H9 (cell line): Measurements from ENCODE around the gene SEZ6. TPM values are rescaled to one million over a fixed set of nuclear protein-coding genes. Genes with fewer than 3 reads are reported as not detected.

Experiments used
- DNase-seq: peaks from one replicate; pipeline ENCODE4 v3.0.0-alpha.2; 2017
- H2AFZ ChIP-seq: one replicate; pipeline ENCODE4 v1.6.1; 2013; ENCODE audit warnings: mild to moderate bottlenecking, low read length, control low read depth, moderate library complexity
- H2AK5ac ChIP-seq: 2 replicates; pipeline ENCODE4 v1.6.1; 2013; ENCODE audit warnings: low read length, control low read depth, mixed read lengths; ENCODE audit not compliant: insufficient read length
- H2BK120ac ChIP-seq: one replicate; pipeline ENCODE4 v1.6.1; 2013; ENCODE audit warnings: low read depth, mild to moderate bottlenecking, low read length, control low read depth, inconsistent platforms; ENCODE audit not compliant: poor library complexity, severe bottlenecking
- H2BK12ac ChIP-seq: 2 replicates; pipeline ENCODE4 v1.6.1; 2013; ENCODE audit warnings: low read length, control low read depth, mixed read lengths, low read depth; ENCODE audit not compliant: insufficient read length
- H2BK15ac ChIP-seq: 2 replicates; pipeline ENCODE4 v1.6.1; 2013; ENCODE audit warnings: low read depth, low read length, control low read depth
- H2BK20ac ChIP-seq: one replicate; pipeline ENCODE4 v1.6.1; 2013; ENCODE audit warnings: low read depth, mild to moderate bottlenecking, low read length, control low read depth, inconsistent platforms; ENCODE audit not compliant: poor library complexity, severe bottlenecking
- H2BK5ac ChIP-seq: 2 replicates; pipeline ENCODE4 v1.6.1; 2013; ENCODE audit warnings: low read length, control low read depth, mixed read lengths; ENCODE audit not compliant: insufficient read length
- H3K14ac ChIP-seq: 2 replicates; pipeline ENCODE4 v1.6.1; 2013; ENCODE audit warnings: low read length, control low read depth; ENCODE audit not compliant: insufficient read depth
- H3K18ac ChIP-seq: 2 replicates; pipeline ENCODE4 v1.6.1; 2013; ENCODE audit warnings: low read depth, mild to moderate bottlenecking, mixed read lengths, low read length, control low read depth; ENCODE audit not compliant: insufficient read length
- H3K23ac ChIP-seq: 2 replicates; pipeline ENCODE4 v1.6.1; 2013; ENCODE audit warnings: low read length, control low read depth, mixed read lengths, low read depth; ENCODE audit not compliant: insufficient read length
- H3K23me2 ChIP-seq: 2 replicates; pipeline ENCODE4 v1.6.1; 2013; ENCODE audit warnings: low read depth, mild to moderate bottlenecking, mixed read lengths, low read length, control low read depth; ENCODE audit not compliant: insufficient read length, poor library complexity, severe bottlenecking
- H3K27ac ChIP-seq: 2 replicates; pipeline ENCODE4 v1.5.1; 2013; ENCODE audit warnings: low read length, control low read depth, mixed read lengths, low read depth; ENCODE audit not compliant: insufficient read length
- H3K27me3 ChIP-seq: 2 replicates; pipeline ENCODE4 v1.6.1; 2013; ENCODE audit warnings: low read length, control low read depth, inconsistent platforms; ENCODE audit not compliant: insufficient read depth
- H3K4ac ChIP-seq: 2 replicates; pipeline ENCODE4 v1.6.1; 2013; ENCODE audit warnings: low read depth, mild to moderate bottlenecking, control low read depth, inconsistent platforms, low read length, moderate library complexity
- H3K4me1 ChIP-seq: 2 replicates; pipeline ENCODE4 v1.6.1; 2013; ENCODE audit warnings: low read length, control low read depth, inconsistent platforms; ENCODE audit not compliant: insufficient read depth
- H3K4me2 ChIP-seq: 2 replicates; pipeline ENCODE4 v1.6.1; 2013; ENCODE audit warnings: low read length, control low read depth, mixed read lengths; ENCODE audit not compliant: insufficient read length, insufficient read depth
- H3K56ac ChIP-seq: 2 replicates; pipeline ENCODE4 v1.6.1; 2013; ENCODE audit warnings: low read depth, mild to moderate bottlenecking, mixed read lengths, low read length, control low read depth; ENCODE audit not compliant: insufficient read length
- H3K79me1 ChIP-seq: 2 replicates; pipeline ENCODE4 v1.6.1; 2013; ENCODE audit warnings: low read depth, mild to moderate bottlenecking, moderate library complexity, low read length, control low read depth, inconsistent platforms; ENCODE audit not compliant: insufficient read depth, poor library complexity, severe bottlenecking
- H3K79me2 ChIP-seq: 2 replicates; pipeline ENCODE4 v1.6.1; 2013; ENCODE audit warnings: low read length, control low read depth, inconsistent platforms; ENCODE audit not compliant: insufficient read depth
- H3K9ac ChIP-seq: 2 replicates; pipeline ENCODE4 v1.6.1; 2013; ENCODE audit warnings: low read length, control low read depth, mixed read lengths; ENCODE audit not compliant: insufficient read length; ENCODE audit errors: extremely low read depth
- H3K9me3 ChIP-seq: one replicate; pipeline ENCODE4 v1.6.1; 2013; ENCODE audit warnings: low read depth, low read length, inconsistent platforms; ENCODE audit not compliant: control insufficient read depth
- H3T11ph ChIP-seq: one replicate; pipeline ENCODE4 v1.6.1; 2013; ENCODE audit warnings: mild to moderate bottlenecking, low read length, control low read depth, inconsistent platforms
- H4K20me1 ChIP-seq: one replicate; pipeline ENCODE4 v1.6.1; 2013; ENCODE audit not compliant: control insufficient read depth, insufficient read length, insufficient read depth
- H4K5ac ChIP-seq: 2 replicates; pipeline ENCODE4 v1.6.1; 2013; ENCODE audit warnings: low read depth, mild to moderate bottlenecking, mixed read lengths, low read length, control low read depth; ENCODE audit not compliant: insufficient read length
- H4K8ac ChIP-seq: replicated peaks from 2 replicates; pipeline ENCODE4 v1.6.1; 2013; ENCODE audit warnings: low read length, control low read depth, mixed read lengths, low read depth; ENCODE audit not compliant: insufficient read length
- H4K91ac ChIP-seq: 2 replicates; pipeline ENCODE4 v1.6.1; 2013; ENCODE audit warnings: low read depth, mild to moderate bottlenecking, moderate library complexity, mixed read lengths, low read length, control low read depth; ENCODE audit not compliant: insufficient read length
- H3K27ac Mint-ChIP-seq, 3 experiments: 2 replicates in 2 of 3; 3 replicates in 1 of 3; pipeline ENCODE4 v1.8.0; 2020 to 2021; ENCODE audit warnings: mixed read lengths in 3 of 3, mild to moderate bottlenecking in 1 of 3, moderate library complexity in 1 of 3
- H3K27me3 Mint-ChIP-seq: 2 replicates; pipeline ENCODE4 v1.8.0; 2021; ENCODE audit warnings: low read depth, mild to moderate bottlenecking, moderate library complexity, mixed read lengths
- H3K36me3 Mint-ChIP-seq, 3 experiments: 2 replicates in 2 of 3; 3 replicates in 1 of 3; pipeline ENCODE4 v1.8.0; 2020 to 2021; ENCODE audit warnings: low read depth in 3 of 3, mixed read lengths in 3 of 3; ENCODE audit not compliant: insufficient read depth in 1 of 3
- H3K4me1 Mint-ChIP-seq, 2 experiments: 2 replicates each; pipeline ENCODE4 v1.8.0; 2020; ENCODE audit warnings: mixed read lengths in 2 of 2
- H3K4me3 Mint-ChIP-seq, 2 experiments: 2 replicates in 1 of 2; 3 replicates in 1 of 2; pipeline ENCODE4 v1.8.0; 2020 to 2021; ENCODE audit warnings: mild to moderate bottlenecking in 2 of 2, mixed read lengths in 2 of 2, moderate library complexity in 1 of 2
- H3K9me3 Mint-ChIP-seq, 2 experiments: 2 replicates in 1 of 2; 3 replicates in 1 of 2; pipeline ENCODE4 v1.8.0; 2020; ENCODE audit warnings: mild to moderate bottlenecking in 2 of 2, mixed read lengths in 2 of 2, moderate library complexity in 1 of 2
- WGBS: extraction: QIAGEN DNeasy Blood & Tissue Kit; methylation state at CpG from one replicate; pipeline ENCODE4 v1.1.7; 2013; ENCODE audit warnings: missing lambda C conversion rate, low lambda C conversion rate, mixed read lengths; ENCODE audit not compliant: insufficient read length; ENCODE audit errors: extremely low coverage; 5-methylcytosine and 5-hydroxymethylcytosine counted together
- total RNA-seq: library from RNA; stranded (reverse); gene quantifications from 2 replicates; pipeline ENCODE4 v1.2.1, GENCODE V29; 2021
- TF ChIP-seq, protein P1 (sequence below): fragments of 200-600 bp; sonication (generic); conservative IDR thresholded peaks from 3 replicates; pipeline ENCODE4 v1.8.0; 2021; ENCODE audit warnings: antibody characterized with exemption, mild to moderate bottlenecking

SEZ6 gene
- total RNA-seq, 1 experiment from 2014 or later: 1.8 TPM

DNA sequence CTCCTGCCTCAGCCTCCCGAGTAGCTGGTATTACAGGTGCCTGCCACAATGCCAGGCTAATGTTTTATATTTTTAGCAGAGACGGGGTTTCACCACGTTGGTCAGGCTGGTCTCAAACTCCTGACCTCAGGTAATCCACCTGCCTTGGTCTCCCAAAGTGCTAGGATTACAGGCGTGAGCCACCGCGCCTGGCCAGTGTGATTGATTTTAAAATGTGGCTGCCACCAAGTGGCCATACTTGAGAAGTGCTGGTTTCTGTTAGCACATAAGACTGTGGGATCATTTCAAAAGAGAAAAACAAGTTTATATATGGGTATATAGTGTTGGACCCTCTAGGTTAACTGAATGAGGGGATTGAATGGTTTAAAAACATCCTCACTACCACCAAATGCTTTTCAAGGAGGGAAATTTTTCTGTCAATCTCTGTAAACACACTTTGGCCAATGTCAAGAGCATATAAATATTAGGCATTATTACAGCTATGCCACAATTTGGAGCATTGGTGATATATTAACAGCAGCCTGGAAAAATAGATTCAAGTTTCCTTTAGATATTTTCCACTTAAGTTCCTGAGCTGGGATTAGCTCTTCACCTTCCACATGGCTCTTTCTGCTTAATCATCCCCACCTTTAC is 89.4 kb downstream of the SEZ6 start:
- no peak overlapping the region for H3K18ac ChIP-seq
- H3K79me2 ChIP-seq: no peaks in the 10 kb centered on the region
- H2BK120ac ChIP-seq: no peak overlapping the region
- H3K36me3 Mint-ChIP-seq: peaks cover 75 to 93% (median 91%) of the 10 kb centered on the region in 3 experiments
- no peaks in the 10 kb centered on the region for H3K23me2 ChIP-seq
- H4K5ac ChIP-seq: no peak overlapping the region
- no peak overlapping the region for H2BK12ac ChIP-seq
- H4K20me1 ChIP-seq: no peaks in the 10 kb centered on the region
- whole genome bisulfite sequencing: no CpG with 5 or more reads among the region's 6 CpGs
- H4K8ac ChIP-seq: no peak overlapping the region
- H3K27me3 ChIP-seq: no peaks in the 10 kb centered on the region
- no peak overlapping the region for H3K27ac ChIP-seq
- no peaks in the 10 kb centered on the region for H3K79me1 ChIP-seq
- H3K9ac ChIP-seq: no peak overlapping the region
- TF ChIP-seq, protein P1, sequence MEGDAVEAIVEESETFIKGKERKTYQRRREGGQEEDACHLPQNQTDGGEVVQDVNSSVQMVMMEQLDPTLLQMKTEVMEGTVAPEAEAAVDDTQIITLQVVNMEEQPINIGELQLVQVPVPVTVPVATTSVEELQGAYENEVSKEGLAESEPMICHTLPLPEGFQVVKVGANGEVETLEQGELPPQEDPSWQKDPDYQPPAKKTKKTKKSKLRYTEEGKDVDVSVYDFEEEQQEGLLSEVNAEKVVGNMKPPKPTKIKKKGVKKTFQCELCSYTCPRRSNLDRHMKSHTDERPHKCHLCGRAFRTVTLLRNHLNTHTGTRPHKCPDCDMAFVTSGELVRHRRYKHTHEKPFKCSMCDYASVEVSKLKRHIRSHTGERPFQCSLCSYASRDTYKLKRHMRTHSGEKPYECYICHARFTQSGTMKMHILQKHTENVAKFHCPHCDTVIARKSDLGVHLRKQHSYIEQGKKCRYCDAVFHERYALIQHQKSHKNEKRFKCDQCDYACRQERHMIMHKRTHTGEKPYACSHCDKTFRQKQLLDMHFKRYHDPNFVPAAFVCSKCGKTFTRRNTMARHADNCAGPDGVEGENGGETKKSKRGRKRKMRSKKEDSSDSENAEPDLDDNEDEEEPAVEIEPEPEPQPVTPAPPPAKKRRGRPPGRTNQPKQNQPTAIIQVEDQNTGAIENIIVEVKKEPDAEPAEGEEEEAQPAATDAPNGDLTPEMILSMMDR: peak; percentile 80
- no peaks in the 10 kb centered on the region for H3K4me1 ChIP-seq
- H3K56ac ChIP-seq: no peak overlapping the region
- no peak overlapping the region for H2BK15ac ChIP-seq
- H3K9me3 Mint-ChIP-seq: no peaks in the 10 kb centered on the region
- no peaks in the 10 kb centered on the region for H3K4me1 Mint-ChIP-seq
- H2BK20ac ChIP-seq: no peak overlapping the region
- H3T11ph ChIP-seq: no peak overlapping the region
- H3K4me3 Mint-ChIP-seq: no peak overlapping the region
- no peak overlapping the region for H3K4me2 ChIP-seq
- no peaks in the 10 kb centered on the region for H3K27me3 Mint-ChIP-seq
- no peak overlapping the region for H4K91ac ChIP-seq
- H2AFZ ChIP-seq: no peak overlapping the region
- no peak overlapping the region for H2AK5ac ChIP-seq
- H3K14ac ChIP-seq: no peak overlapping the region
- no peak overlapping the region for H3K4ac ChIP-seq
- no peaks in the 10 kb centered on the region for H3K9me3 ChIP-seq
- 0 out of 7 replicates have a peak overlapping the region, but pooled peaks of 1 of the 3 experiments have one; percentile 27 for H3K27ac Mint-ChIP-seq
- no peak for DNase-seq
- H2BK5ac ChIP-seq: no peak overlapping the region
- H3K23ac ChIP-seq: no peak overlapping the region
